Sigmoid colon (tissue), 4 donors: ENCODE measurements around the gene ROM1.

ENCODE experiments used
- CTCF ChIP-seq, 4 experiments: fragments of 450-650 bp in 3 of 4; fragments of 200-600 bp in 1 of 4; IDR thresholded peaks; one replicate each; pipeline ENCODE4 v1.5.1; 2016 to 2019; ENCODE audit warnings: antibody characterized with exemption in 4 of 4, mild to moderate bottlenecking in 3 of 4, moderate library complexity in 2 of 4
- POLR2AphosphoS5 ChIP-seq, 4 donors: sonication (generic); formaldehyde crosslinking; IDR thresholded peaks; one replicate each; pipeline ENCODE4 v1.6.1; 2017; ENCODE audit warnings: antibody characterized with exemption in 4 of 4

DNA sequence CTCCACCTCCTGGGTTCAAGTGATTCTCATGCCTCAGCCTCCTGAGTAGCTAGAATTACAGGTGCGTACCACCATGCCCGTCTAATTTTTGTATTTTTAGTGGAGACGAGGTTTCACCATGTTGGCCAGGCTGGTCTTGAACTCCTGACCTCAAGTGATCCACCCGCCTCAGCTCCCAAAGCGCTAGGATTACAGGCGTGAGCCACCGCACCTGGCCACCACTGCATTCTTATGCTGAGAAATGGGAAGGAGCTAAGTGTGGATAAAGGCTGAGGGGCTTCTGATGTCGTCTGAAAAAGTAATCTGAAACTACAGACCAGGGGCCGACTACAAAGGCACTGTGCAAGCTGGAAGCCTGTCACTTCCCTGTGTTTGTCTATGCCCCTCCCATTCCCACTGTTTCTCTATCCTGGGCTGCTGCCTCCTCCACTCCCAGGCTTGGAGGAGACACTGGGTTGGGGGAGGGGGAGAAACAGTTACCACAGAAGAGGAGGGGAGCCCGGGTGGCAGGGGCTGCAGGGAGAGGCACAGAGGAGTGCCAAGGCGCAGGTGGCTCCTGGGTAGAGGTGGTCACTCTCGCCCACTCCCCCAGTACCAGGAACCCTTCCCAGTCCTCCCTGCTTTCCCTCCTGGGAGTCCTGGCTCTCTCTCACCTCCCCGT lies 8.5 kb upstream of the ROM1 start:
- no peak for TF ChIP-seq CTCF (IDR thresholded peaks at IDR 0.05)
- no peak for TF ChIP-seq POLR2AphosphoS5 (IDR thresholded peaks at IDR 0.05)
